Stimulated activated CD8-positive, alpha-beta memory T cell treated with anti-CD3 and anti-CD28 coated beads, Interleukin-7, amount 100 ng/mL, for 4 hours (primary cell): ENCODE measurements around the gene TUNAR.

Experiments used
- DNase-seq, 2 donors: peaks; one replicate each; pipeline ENCODE4 v3.0.0-alpha.2; 2020; ENCODE audit warnings: low read depth in 2 of 2

The TUNAR gene

GRCh38 chr14:95876761-95877538, at the start of gene TUNAR:
Gene TUNAR, plus strand, starts transcription at chr14:95876832.
- no peak for DNase-seq

GRCh38 chr14:95828649-95829265, 47.9 kb upstream of the TUNAR start:
- DNase-seq = no peak

GRCh38 chr14:95829321-95829720, 47.3 kb upstream of the TUNAR start:
- DNase-seq = no peak

GRCh38 chr14:95830386-95830785, 46.2 kb upstream of the TUNAR start:
- no peak for DNase-seq

- no peak for DNase-seq
These were observed 45.6 kb upstream of the TUNAR start for GRCh38 chr14:95831041-95831440.

- no peak for DNase-seq
These were observed 45.2 kb upstream of the TUNAR start for GRCh38 chr14:95831468-95831867.

- no peak for DNase-seq
These were observed 44.6 kb upstream of the TUNAR start for GRCh38 chr14:95832012-95832411.

GRCh38 chr14:95833429-95833828, 43.2 kb upstream of the TUNAR start:
- no peak for DNase-seq

GRCh38 chr14:95834496-95834895, 42.1 kb upstream of the TUNAR start:
- DNase-seq = no peak

- DNase-seq = no peak
These were observed 41.4 kb upstream of the TUNAR start for GRCh38 chr14:95835121-95835730.

- DNase-seq = no peak
These were observed 37.8 kb upstream of the TUNAR start for GRCh38 chr14:95838862-95839261.

GRCh38 chr14:95840094-95840700, 36.4 kb upstream of the TUNAR start:
- no peak for DNase-seq

GRCh38 chr14:95841668-95842067, 35.0 kb upstream of the TUNAR start:
- no peak for DNase-seq

GRCh38 chr14:95849761-95850160, 26.9 kb upstream of the TUNAR start:
- DNase-seq = no peak

- no peak for DNase-seq
These were observed 26.2 kb upstream of the TUNAR start for GRCh38 chr14:95850429-95850828.

- DNase-seq = no peak
These were observed 21.0 kb upstream of the TUNAR start for GRCh38 chr14:95855606-95856005.

- DNase-seq = no peak
These were observed 19.4 kb upstream of the TUNAR start for GRCh38 chr14:95857275-95857674.

GRCh38 chr14:95858893-95859292, 17.7 kb upstream of the TUNAR start:
- DNase-seq = no peak

- no peak for DNase-seq
These were observed 14.4 kb upstream of the TUNAR start for GRCh38 chr14:95862243-95862642.

GRCh38 chr14:95863295-95863694, 13.3 kb upstream of the TUNAR start:
- DNase-seq = no peak

- DNase-seq = no peak
These were observed 6.9 kb upstream of the TUNAR start for GRCh38 chr14:95869776-95870175.

GRCh38 chr14:95870772-95871171, 5.9 kb upstream of the TUNAR start:
- DNase-seq = no peak

GRCh38 chr14:95871531-95871930, 5.1 kb upstream of the TUNAR start:
- no peak for DNase-seq
